ENCODE measurements around the gene PWWP2A.

PWWP2A gene

DNA sequence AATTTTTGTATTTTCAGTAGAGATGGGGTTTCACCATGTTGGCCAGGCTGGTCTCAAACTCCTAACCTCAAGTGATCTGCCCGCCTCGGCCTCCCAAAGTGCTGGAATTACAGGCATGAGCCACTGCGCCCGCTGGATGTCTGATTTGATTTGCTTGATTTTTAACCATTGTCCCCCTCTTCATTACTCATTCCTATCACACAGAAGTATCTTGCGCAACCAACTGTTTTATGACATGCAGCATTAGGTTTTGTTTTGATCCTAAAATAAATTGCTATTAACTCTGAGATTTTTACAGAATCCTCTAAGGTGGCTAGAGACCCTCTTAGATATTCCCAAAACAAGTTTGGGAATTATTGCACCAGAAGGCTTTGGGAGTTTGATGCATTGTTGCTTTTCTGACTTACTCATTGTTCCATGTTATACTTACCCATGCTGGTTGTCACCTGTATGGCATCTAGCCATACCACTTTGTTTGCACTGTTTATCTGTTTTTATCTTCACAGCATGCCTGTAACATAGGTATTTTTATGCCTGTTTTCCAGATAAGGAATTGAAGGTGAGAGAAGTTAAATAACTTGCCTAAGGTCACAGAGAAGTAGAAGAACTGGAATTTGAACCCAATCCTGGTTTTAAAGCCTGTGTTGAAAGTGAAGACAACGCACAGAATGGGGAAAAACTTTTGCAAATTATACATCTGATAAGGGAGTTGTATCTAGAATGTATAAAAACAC is 35.9 kb upstream of the PWWP2A start:
- Histone ChIP-seq H4K91ac (ENCODE audit: low read length) (no peak overlapping the region), H3K4ac (ENCODE audit: low read depth in 1 of 2, low read length in 2 of 2) (no peak overlapping the region), H3K4me2 (ENCODE audit: low read length, poor library complexity, severe bottlenecking) (no peak overlapping the region), H2BK12ac (ENCODE audit: low read length in 2 of 2) (no peak overlapping the region), H3K36me3 (ENCODE audit: control insufficient read depth in 1 of 2, insufficient read depth in 2 of 2, low read depth in 1 of 2, low read length in 2 of 2) (no peaks in the 10 kb centered on the region), H4K8ac (ENCODE audit: low read length) (no peak overlapping the region), H3K27ac (ENCODE audit: low read length, poor library complexity, severe bottlenecking) (no peak overlapping the region), H2BK5ac (ENCODE audit: low read depth, low read length, poor library complexity, severe bottlenecking) (no peak overlapping the region), H2BK15ac (ENCODE audit: low read depth, poor library complexity, severe bottlenecking) (no peak overlapping the region), H2BK120ac (ENCODE audit: low read depth, low read length) (no peak overlapping the region), H3K4me3 (ENCODE audit: insufficient read depth in 1 of 2, low read depth in 1 of 2, low read length in 2 of 2) (no peak overlapping the region), H3K18ac (ENCODE audit: low read depth in 1 of 2, low read length in 2 of 2) (no peak overlapping the region), H3K4me1 (ENCODE audit: control insufficient read depth, insufficient read depth, low read depth, low read length) (peaks cover 3% of the 10 kb centered on the region), H3K79me1 (replicated peaks; ENCODE audit: low read length, poor library complexity, severe bottlenecking) (no peaks in the 10 kb centered on the region), H2AFZ (ENCODE audit: low read depth, low read length) (no peak overlapping the region), H3K9ac (ENCODE audit: low read length) (no peak overlapping the region), H3K9me3 (ENCODE audit: control insufficient read depth, low read length) (no peaks in the 10 kb centered on the region), H3K23ac (ENCODE audit: low read length in 2 of 2) (no peak overlapping the region), H3K14ac (ENCODE audit: low read length in 2 of 2) (no peak overlapping the region), H2AK5ac (ENCODE audit: low read length, severe bottlenecking) (no peak overlapping the region), H3K27me3 (ENCODE audit: control insufficient read depth in 1 of 2, insufficient read depth in 1 of 2, low read length in 2 of 2) (no peaks in the 10 kb centered on the region)
- no peak for DNase-seq
- 92% methylated on average over 4 of the region's 6 CpGs for WGBS

DNA sequence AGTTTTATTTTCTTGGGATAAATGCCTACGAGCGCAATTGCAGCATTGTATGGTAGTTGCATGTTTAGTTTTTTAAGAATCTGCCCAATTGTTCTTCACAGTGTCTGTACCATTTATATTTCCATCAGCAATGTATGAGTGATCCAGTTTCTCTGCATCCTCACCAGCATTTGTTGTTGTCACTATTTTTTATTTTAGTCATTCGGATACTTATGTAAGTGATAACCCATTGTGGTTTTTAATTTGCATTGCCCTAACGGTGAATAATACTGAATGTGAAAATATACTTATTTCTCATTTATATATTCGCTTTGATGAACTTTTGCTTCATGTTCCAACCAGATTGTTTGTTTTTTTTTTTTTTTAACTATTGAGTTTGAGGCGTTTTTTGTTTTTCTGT is 33.7 kb upstream of the PWWP2A start:
- Histone ChIP-seq H3K9me3 (ENCODE audit: control insufficient read depth, low read length) (no peaks in the 10 kb centered on the region), H3K23ac (ENCODE audit: low read length in 2 of 2) (no peak overlapping the region), H3K79me1 (replicated peaks; ENCODE audit: low read length, poor library complexity, severe bottlenecking) (no peaks in the 10 kb centered on the region), H2BK12ac (ENCODE audit: low read length in 2 of 2) (no peak overlapping the region), H3K4me1 (ENCODE audit: control insufficient read depth, insufficient read depth, low read depth, low read length) (no peaks in the 10 kb centered on the region), H3K18ac (ENCODE audit: low read depth in 1 of 2, low read length in 2 of 2) (no peak overlapping the region), H2AFZ (ENCODE audit: low read depth, low read length) (no peak overlapping the region), H3K27ac (ENCODE audit: low read length, poor library complexity, severe bottlenecking) (no peak overlapping the region), H4K8ac (ENCODE audit: low read length) (no peak overlapping the region), H3K4me2 (ENCODE audit: low read length, poor library complexity, severe bottlenecking) (no peak overlapping the region), H3K4ac (ENCODE audit: low read depth in 1 of 2, low read length in 2 of 2) (no peak overlapping the region), H3K36me3 (ENCODE audit: control insufficient read depth in 1 of 2, insufficient read depth in 2 of 2, low read depth in 1 of 2, low read length in 2 of 2) (no peaks in the 10 kb centered on the region), H2BK120ac (ENCODE audit: low read depth, low read length) (no peak overlapping the region), H3K14ac (ENCODE audit: low read length in 2 of 2) (no peak overlapping the region), H2BK5ac (ENCODE audit: low read depth, low read length, poor library complexity, severe bottlenecking) (no peak overlapping the region), H4K91ac (ENCODE audit: low read length) (no peak overlapping the region), H3K4me3 (ENCODE audit: insufficient read depth in 1 of 2, low read depth in 1 of 2, low read length in 2 of 2) (no peak overlapping the region), H3K9ac (ENCODE audit: low read length) (no peak overlapping the region), H2BK15ac (ENCODE audit: low read depth, poor library complexity, severe bottlenecking) (no peak overlapping the region), H3K27me3 (ENCODE audit: control insufficient read depth in 1 of 2, insufficient read depth in 1 of 2, low read length in 2 of 2) (no peaks in the 10 kb centered on the region), H2AK5ac (ENCODE audit: low read length, severe bottlenecking) (no peak overlapping the region)
- no peak for DNase-seq
- WGBS, result 88% methylated on average over 4 of the region's 6 CpGs

DNA sequence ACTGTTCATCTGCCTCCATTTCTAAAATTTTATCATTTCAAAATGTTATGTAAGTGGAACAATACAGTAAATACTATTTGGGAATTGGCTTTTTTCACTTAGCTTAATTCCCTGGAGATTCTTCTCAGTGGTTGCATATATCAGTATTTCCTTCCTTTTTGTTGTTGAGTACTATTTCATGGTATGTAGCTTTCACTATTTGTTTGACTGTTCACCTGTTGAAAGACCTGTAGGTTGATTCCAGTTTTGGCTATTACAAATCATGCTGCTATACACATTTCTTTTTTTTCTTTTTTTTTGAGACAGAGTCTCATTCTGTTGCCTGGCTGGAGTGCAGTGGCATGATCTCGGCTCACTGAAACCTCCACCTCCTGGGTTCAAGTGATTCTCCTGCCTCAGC is 33.0 kb upstream of the PWWP2A start:
- no peaks in the 10 kb centered on the region for H3K36me3 ChIP-seq (ENCODE audit: control insufficient read depth in 1 of 2, insufficient read depth in 2 of 2, low read depth in 1 of 2, low read length in 2 of 2)

DNA sequence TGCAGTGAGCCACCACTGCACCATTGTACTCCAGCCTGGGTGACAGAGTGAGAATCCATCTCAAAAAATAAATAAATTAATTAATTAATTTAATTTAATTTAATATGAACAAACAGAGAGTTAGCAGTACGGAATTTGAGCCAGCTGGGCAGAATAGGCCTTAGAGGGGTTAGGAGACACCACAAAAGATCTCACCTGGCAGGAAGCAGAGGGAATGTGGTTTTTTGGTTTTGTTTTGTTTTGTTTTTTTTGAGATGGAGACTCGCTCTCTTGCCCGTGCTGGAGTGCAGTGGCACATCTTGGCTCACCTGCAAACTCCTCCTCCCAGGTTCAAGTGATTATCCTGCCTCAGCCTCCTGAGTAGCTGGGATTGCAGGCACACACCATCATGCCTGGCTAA is 31.8 kb upstream of the PWWP2A start:
- Histone ChIP-seq H4K91ac (ENCODE audit: low read length) (no peak overlapping the region), H2BK12ac (ENCODE audit: low read length in 2 of 2) (no peak overlapping the region), H3K4me3 (ENCODE audit: insufficient read depth in 1 of 2, low read depth in 1 of 2, low read length in 2 of 2) (no peak overlapping the region), H2AFZ (ENCODE audit: low read depth, low read length) (no peak overlapping the region), H4K8ac (ENCODE audit: low read length) (no peak overlapping the region), H2AK5ac (ENCODE audit: low read length, severe bottlenecking) (no peak overlapping the region), H3K9me3 (ENCODE audit: control insufficient read depth, low read length) (no peaks in the 10 kb centered on the region), H2BK5ac (ENCODE audit: low read depth, low read length, poor library complexity, severe bottlenecking) (no peak overlapping the region), H3K23ac (ENCODE audit: low read length in 2 of 2) (no peak overlapping the region), H3K27me3 (ENCODE audit: control insufficient read depth in 1 of 2, insufficient read depth in 1 of 2, low read length in 2 of 2) (no peaks in the 10 kb centered on the region), H3K27ac (ENCODE audit: low read length, poor library complexity, severe bottlenecking) (no peak overlapping the region), H2BK120ac (ENCODE audit: low read depth, low read length) (no peak overlapping the region), H3K4ac (ENCODE audit: low read depth in 1 of 2, low read length in 2 of 2) (no peak overlapping the region), H3K79me1 (replicated peaks; ENCODE audit: low read length, poor library complexity, severe bottlenecking) (no peaks in the 10 kb centered on the region), H3K4me1 (ENCODE audit: control insufficient read depth, insufficient read depth, low read depth, low read length) (no peaks in the 10 kb centered on the region), H3K36me3 (ENCODE audit: control insufficient read depth in 1 of 2, insufficient read depth in 2 of 2, low read depth in 1 of 2, low read length in 2 of 2) (no peaks in the 10 kb centered on the region), H3K18ac (ENCODE audit: low read depth in 1 of 2, low read length in 2 of 2) (no peak overlapping the region), H2BK15ac (ENCODE audit: low read depth, poor library complexity, severe bottlenecking) (no peak overlapping the region), H3K4me2 (ENCODE audit: low read length, poor library complexity, severe bottlenecking) (no peak overlapping the region), H3K14ac (ENCODE audit: low read length in 2 of 2) (no peak overlapping the region), H3K9ac (ENCODE audit: low read length) (no peak overlapping the region)
- 98% methylated on average over 3 of the region's 3 CpGs for WGBS
- DNase-seq, result no peak

More for the DNA sequence above, 33.0 kb upstream of the PWWP2A start:
- Histone ChIP-seq H2BK120ac (ENCODE audit: low read depth, low read length) (no peak overlapping the region), H2BK15ac (ENCODE audit: low read depth, poor library complexity, severe bottlenecking) (no peak overlapping the region), H3K4me2 (ENCODE audit: low read length, poor library complexity, severe bottlenecking) (no peak overlapping the region), H2BK12ac (ENCODE audit: low read length in 2 of 2) (no peak overlapping the region), H3K14ac (ENCODE audit: low read length in 2 of 2) (no peak overlapping the region), H4K8ac (ENCODE audit: low read length) (no peak overlapping the region), H3K4me1 (ENCODE audit: control insufficient read depth, insufficient read depth, low read depth, low read length) (no peaks in the 10 kb centered on the region), H2AK5ac (ENCODE audit: low read length, severe bottlenecking) (no peak overlapping the region), H3K23ac (ENCODE audit: low read length in 2 of 2) (no peak overlapping the region), H3K27me3 (ENCODE audit: control insufficient read depth in 1 of 2, insufficient read depth in 1 of 2, low read length in 2 of 2) (no peaks in the 10 kb centered on the region), H3K79me1 (replicated peaks; ENCODE audit: low read length, poor library complexity, severe bottlenecking) (no peaks in the 10 kb centered on the region), H3K9me3 (ENCODE audit: control insufficient read depth, low read length) (no peaks in the 10 kb centered on the region), H2BK5ac (ENCODE audit: low read depth, low read length, poor library complexity, severe bottlenecking) (no peak overlapping the region), H2AFZ (ENCODE audit: low read depth, low read length) (no peak overlapping the region), H3K18ac (ENCODE audit: low read depth in 1 of 2, low read length in 2 of 2) (no peak overlapping the region), H4K91ac (ENCODE audit: low read length) (no peak overlapping the region), H3K27ac (ENCODE audit: low read length, poor library complexity, severe bottlenecking) (no peak overlapping the region), H3K4me3 (ENCODE audit: insufficient read depth in 1 of 2, low read depth in 1 of 2, low read length in 2 of 2) (no peak overlapping the region), H3K4ac (ENCODE audit: low read depth in 1 of 2, low read length in 2 of 2) (no peak overlapping the region), H3K9ac (ENCODE audit: low read length) (no peak overlapping the region)
- 100% methylated on average over 1 of the region's 1 CpG for WGBS
- no peak for DNase-seq

Data from mesenchymal stem cell (in vitro differentiated cells and primary cell).